Sigmoid colon (tissue), 7 donors: Measurements from ENCODE around the gene CRTC1. TPM values are rescaled to one million over a fixed set of nuclear protein-coding genes. Genes with fewer than 3 reads are reported as not detected.

ENCODE experiments used
- DNase-seq: peaks from one replicate; pipeline ENCODE4 v3.0.0-alpha.2; 2019
- H3K27ac ChIP-seq, 4 donors: fragments of 200-600 bp; sonication (generic); one replicate each; pipeline ENCODE4 v1.5.1; 2016 to 2019; ENCODE audit warnings: mild to moderate bottlenecking in 1 of 4
- H3K27me3 ChIP-seq, 3 donors: fragments of 200-600 bp; sonication (generic); one replicate each; pipeline ENCODE4 v1.5.1; 2019; ENCODE audit warnings: mild to moderate bottlenecking in 1 of 3
- H3K36me3 ChIP-seq, 4 donors: fragments of 200-600 bp; sonication (generic); one replicate each; pipeline ENCODE4 v1.5.1; 2016 to 2019
- H3K4me1 ChIP-seq, 4 donors: fragments of 200-600 bp; sonication (generic); one replicate each; pipeline ENCODE4 v1.5.1; 2017 to 2019
- H3K4me3 ChIP-seq, 4 donors: fragments of 200-600 bp; sonication (generic); one replicate each; pipeline ENCODE4 v1.5.1; 2017 to 2019; ENCODE audit warnings: mild to moderate bottlenecking in 2 of 4, moderate library complexity in 1 of 4
- H3K9me3 ChIP-seq, 4 donors: fragments of 200-600 bp in 3 of 4; sonication (generic) in 3 of 4; one replicate each; pipeline versions ENCODE4 v1.5.1 to v1.6.1; 2013 to 2019
- EP300 ChIP-seq, 4 donors: sonication (generic); formaldehyde crosslinking; IDR thresholded peaks; one replicate each; pipeline ENCODE4 v1.6.1; 2017; ENCODE audit warnings: antibody characterized with exemption in 4 of 4
- POLR2A ChIP-seq, 2 donors: fragments of 450-650 bp; IDR thresholded peaks; one replicate each; pipeline ENCODE4 v1.6.1; 2016; ENCODE audit warnings: antibody characterized with exemption in 2 of 2, mild to moderate bottlenecking in 2 of 2, moderate library complexity in 2 of 2
- POLR2AphosphoS5 ChIP-seq, 4 donors: sonication (generic); formaldehyde crosslinking; IDR thresholded peaks; one replicate each; pipeline ENCODE4 v1.6.1; 2017; ENCODE audit warnings: antibody characterized with exemption in 4 of 4
- WGBS, 2 donors: extraction: QIAGEN DNeasy Blood & Tissue Kit; methylation state at CpG; one replicate each; pipeline ENCODE4 v1.1.7; 2013; 5-methylcytosine and 5-hydroxymethylcytosine counted together
- intact Hi-C: fragments of 100-400 bp; cut with DNase I; formaldehyde crosslinking; loops from one replicate; pipeline ENCODE4 v1.15.1; 2023
- polyA plus RNA-seq, 3 donors: library from polyadenylated mRNA; stranded (reverse); fragments of 200-250 nt; gene quantifications; one replicate each; pipeline ENCODE4 v1.2.3, GENCODE V29; 2013
- total RNA-seq, 4 donors: library from RNA; depleted of rRNA; stranded (reverse); fragments of >200 nt; gene quantifications; one replicate each; pipeline ENCODE4 v1.1.0, GENCODE V29; 2016
- TF ChIP-seq, protein P1 (sequence below), 4 experiments: fragments of 450-650 bp in 3 of 4; fragments of 200-600 bp in 1 of 4; IDR thresholded peaks; one replicate each; pipeline ENCODE4 v1.5.1; 2016 to 2019; ENCODE audit warnings: antibody characterized with exemption in 4 of 4, mild to moderate bottlenecking in 3 of 4, moderate library complexity in 2 of 4
- donor health status: healthy with polysubstance abuse.
- donor health status: Bipolar disorder and iron deficiency.
- donor health status: healthy.

CRTC1 gene
- total and polyA plus RNA-seq, 7 donors: 2.5 to 8.9 (median 3.6) TPM

DNA sequence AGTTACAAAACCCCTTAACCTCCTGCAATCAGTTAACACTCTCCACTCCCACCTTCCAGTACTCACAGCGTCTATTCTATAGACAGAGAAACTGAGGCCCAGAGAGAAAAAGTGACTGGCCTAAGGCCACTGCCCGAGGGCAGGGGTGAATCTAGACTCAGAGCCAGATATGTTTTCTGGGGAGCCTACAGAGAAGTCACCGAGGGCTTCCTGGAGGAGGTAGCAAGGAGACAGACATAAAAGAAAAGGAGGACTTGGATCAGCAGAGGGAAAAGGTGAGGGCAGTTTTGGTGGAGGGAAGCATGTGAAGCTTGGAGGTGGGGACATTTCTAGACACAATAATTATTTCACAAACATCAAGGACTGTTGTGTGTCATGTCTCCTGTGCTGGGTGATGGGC, 109.2 kb downstream of the CRTC1 start:
- H3K36me3 ChIP-seq: no peaks in the 10 kb centered on the region
- H3K4me1 ChIP-seq: peaks cover 0 to 41% (median 36%) of the 10 kb centered on the region in 4 donors
- peaks cover 41 to 96% (median 69%) of the 10 kb centered on the region in 3 donors for H3K27me3 ChIP-seq
- intact Hi-C loops: no loop called here
- H3K27ac ChIP-seq: no peak overlapping the region
- H3K4me3 ChIP-seq: no peak overlapping the region
- no peak for DNase-seq
- TF ChIP-seq, protein P1, sequence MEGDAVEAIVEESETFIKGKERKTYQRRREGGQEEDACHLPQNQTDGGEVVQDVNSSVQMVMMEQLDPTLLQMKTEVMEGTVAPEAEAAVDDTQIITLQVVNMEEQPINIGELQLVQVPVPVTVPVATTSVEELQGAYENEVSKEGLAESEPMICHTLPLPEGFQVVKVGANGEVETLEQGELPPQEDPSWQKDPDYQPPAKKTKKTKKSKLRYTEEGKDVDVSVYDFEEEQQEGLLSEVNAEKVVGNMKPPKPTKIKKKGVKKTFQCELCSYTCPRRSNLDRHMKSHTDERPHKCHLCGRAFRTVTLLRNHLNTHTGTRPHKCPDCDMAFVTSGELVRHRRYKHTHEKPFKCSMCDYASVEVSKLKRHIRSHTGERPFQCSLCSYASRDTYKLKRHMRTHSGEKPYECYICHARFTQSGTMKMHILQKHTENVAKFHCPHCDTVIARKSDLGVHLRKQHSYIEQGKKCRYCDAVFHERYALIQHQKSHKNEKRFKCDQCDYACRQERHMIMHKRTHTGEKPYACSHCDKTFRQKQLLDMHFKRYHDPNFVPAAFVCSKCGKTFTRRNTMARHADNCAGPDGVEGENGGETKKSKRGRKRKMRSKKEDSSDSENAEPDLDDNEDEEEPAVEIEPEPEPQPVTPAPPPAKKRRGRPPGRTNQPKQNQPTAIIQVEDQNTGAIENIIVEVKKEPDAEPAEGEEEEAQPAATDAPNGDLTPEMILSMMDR (IDR thresholded peaks at IDR 0.05): no peak
- no peak for TF ChIP-seq POLR2A (IDR thresholded peaks at IDR 0.05)
- no peak for TF ChIP-seq EP300 (IDR thresholded peaks at IDR 0.05)
- no peak for TF ChIP-seq POLR2AphosphoS5 (IDR thresholded peaks at IDR 0.05)
- no peaks in the 10 kb centered on the region for H3K9me3 ChIP-seq
- 71 to 78% methylated on average over 3 of the region's 3 CpGs for whole genome bisulfite sequencing, 2 donors

DNA sequence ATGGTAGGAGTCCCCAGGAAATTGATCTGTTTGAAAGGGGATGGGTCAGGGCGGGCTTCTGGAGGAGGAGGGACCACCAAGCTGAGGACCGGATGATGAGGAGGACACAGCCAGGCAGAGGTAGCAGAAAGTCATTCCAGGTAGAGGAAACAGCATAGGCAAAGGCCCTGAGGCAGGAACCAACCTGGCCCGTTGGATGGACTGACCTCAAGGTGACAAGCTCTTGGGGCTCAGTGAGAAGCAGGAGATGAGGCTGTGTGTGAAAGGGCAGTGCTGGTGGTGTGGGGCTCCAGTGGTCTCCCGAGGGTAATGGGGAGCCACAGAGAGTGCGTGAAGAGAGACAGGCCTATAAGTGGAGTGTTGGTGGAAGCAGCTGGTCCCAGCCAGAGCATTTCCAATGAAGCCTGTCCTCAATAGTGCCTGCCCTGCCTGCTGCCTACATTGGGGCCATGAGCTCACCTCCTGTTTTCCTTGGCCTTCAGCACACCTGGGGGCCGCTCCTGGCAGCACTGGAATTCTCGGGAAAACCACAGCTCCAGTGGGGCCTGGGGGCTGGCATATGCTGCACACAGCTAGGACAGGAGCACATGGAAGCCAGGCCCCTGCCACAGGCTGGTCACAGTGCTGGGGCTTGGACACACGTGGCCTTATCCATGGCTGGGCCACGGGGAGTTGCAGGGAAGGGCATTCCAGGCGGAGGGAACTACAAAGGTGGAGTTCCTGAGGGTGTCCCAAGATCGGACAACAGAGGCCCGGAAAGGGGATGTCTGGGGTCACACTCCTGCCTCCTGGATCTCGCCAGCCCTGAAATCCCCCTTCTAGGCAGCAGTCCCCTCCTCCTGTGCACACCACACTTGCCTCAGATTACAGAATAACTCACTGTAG, 109.9 kb downstream of the CRTC1 start:
- no peak for DNase-seq
- Histone ChIP-seq H3K27ac (no peak overlapping the region), H3K9me3 (no peaks in the 10 kb centered on the region), H3K27me3 (peaks cover 34 to 96% (median 64%) of the 10 kb centered on the region in 3 donors), H3K4me3 (no peak overlapping the region), H3K4me1 (peaks cover 0 to 35% (median 30%) of the 10 kb centered on the region in 4 donors), H3K36me3 (no peaks in the 10 kb centered on the region)
- 75 to 83% methylated on average over 13 of the region's 13 CpGs for WGBS, 2 donors
- intact Hi-C loops: no loop called here
- no peak for TF ChIP-seq POLR2AphosphoS5 (IDR thresholded peaks at IDR 0.05)

DNA sequence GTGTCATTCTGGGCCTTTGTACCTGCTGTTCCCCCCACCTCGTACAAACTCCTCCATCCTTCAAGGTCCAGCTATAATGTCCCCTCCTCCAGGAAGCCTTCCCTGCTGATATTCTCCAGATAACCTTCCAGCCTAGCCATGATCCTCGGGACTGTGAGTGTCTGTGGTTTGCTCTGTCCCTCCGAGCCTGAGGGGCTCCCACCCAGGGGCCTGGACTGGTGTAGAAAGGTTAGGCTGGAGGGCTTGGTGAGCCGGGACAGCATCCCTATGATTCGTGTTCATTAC, 110.5 kb downstream of the CRTC1 start:
- intact Hi-C loops: no loop called here
- no peaks in the 10 kb centered on the region for H3K36me3 ChIP-seq
- 56 to 72% methylated on average over 5 of the region's 5 CpGs for WGBS, 2 donors

DNA sequence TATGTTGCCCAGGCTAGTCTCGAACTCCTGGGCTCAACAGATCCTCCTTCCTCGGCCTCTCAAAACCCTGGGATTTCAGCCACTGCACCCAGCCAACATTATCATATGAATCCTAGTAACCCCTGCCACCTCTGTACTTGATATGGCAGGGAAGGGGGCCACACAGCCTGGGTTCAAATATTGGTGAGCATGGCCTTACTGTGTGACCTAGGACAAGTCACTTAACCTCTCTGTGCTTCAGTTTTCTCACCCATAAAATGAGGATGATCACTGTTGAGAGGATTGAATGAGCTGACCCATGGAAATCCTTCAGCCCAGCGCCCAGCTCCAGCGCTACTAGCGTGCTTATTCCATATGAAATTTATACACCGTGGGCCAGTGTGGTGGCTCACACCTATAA, 111.2 kb downstream of the CRTC1 start:
- intact Hi-C loops: no loop called here
- peaks cover 0 to 22% (median 17%) of the 10 kb centered on the region in 4 donors for H3K4me1 ChIP-seq
- no peaks in the 10 kb centered on the region for H3K36me3 ChIP-seq
- 89 to 96% methylated on average over 6 of the region's 6 CpGs for WGBS, 2 donors
- no peak overlapping the region for H3K4me3 ChIP-seq
- peaks cover 26 to 96% (median 59%) of the 10 kb centered on the region in 3 donors for H3K27me3 ChIP-seq
- TF ChIP-seq EP300 (IDR thresholded peaks at IDR 0.05): no peak
- no peak for TF ChIP-seq POLR2AphosphoS5 (IDR thresholded peaks at IDR 0.05)
- TF ChIP-seq, protein P1 (IDR thresholded peaks at IDR 0.05): no peak
- TF ChIP-seq POLR2A (IDR thresholded peaks at IDR 0.05): no peak
- DNase-seq: no peak
- H3K27ac ChIP-seq: no peak overlapping the region
- no peaks in the 10 kb centered on the region for H3K9me3 ChIP-seq

More for the DNA sequence above, 110.5 kb downstream of the CRTC1 start:
- Histone ChIP-seq H3K4me1 (peaks cover 0 to 29% (median 25%) of the 10 kb centered on the region in 4 donors), H3K27me3 (peaks cover 32 to 96% (median 64%) of the 10 kb centered on the region in 3 donors), H3K9me3 (no peaks in the 10 kb centered on the region), H3K4me3 (no peak overlapping the region), H3K27ac (no peak overlapping the region)
- DNase-seq: no peak
- TF ChIP-seq, protein P1 (IDR thresholded peaks at IDR 0.05): no peak
- TF ChIP-seq EP300 (IDR thresholded peaks at IDR 0.05) (no peak), POLR2AphosphoS5 (IDR thresholded peaks at IDR 0.05) (no peak), POLR2A (IDR thresholded peaks at IDR 0.05) (no peak)

DNA sequence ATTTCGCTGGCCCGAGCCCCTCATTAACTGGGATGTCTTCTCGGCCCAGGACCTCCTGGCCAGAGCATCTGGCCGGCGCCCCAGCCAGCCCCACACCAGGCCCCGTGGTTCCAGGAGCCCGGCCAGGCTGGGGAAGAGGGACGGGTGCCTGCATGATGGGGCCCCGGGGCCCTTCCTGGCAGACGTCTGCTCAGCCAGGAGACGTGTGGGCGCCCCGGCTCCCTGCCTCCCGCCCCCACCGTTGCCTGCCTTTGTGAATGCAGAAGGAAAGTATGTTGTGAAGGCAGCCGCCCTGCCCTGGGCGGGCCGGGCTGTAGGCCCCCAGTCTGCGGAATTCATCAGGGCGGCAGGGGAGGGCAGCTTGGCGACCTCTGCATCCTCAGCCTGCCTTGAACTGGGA, 112.1 kb downstream of the CRTC1 start:
- 16 to 17% methylated on average over 21 of the region's 21 CpGs for WGBS, 2 donors
- peaks cover 18 to 91% (median 50%) of the 10 kb centered on the region in 3 donors for H3K27me3 ChIP-seq
- H3K4me3 ChIP-seq: no peak overlapping the region
- no peak for DNase-seq
- no peaks in the 10 kb centered on the region for H3K36me3 ChIP-seq
- TF ChIP-seq POLR2A (IDR thresholded peaks at IDR 0.05) (no peak), POLR2AphosphoS5 (IDR thresholded peaks at IDR 0.05) (no peak), EP300 (IDR thresholded peaks at IDR 0.05) (no peak)
- TF ChIP-seq, protein P1 (IDR thresholded peaks at IDR 0.05): no peak
- H3K4me1 ChIP-seq: peaks cover 0 to 14% (median 9%) of the 10 kb centered on the region in 4 donors
- H3K9me3 ChIP-seq: no peaks in the 10 kb centered on the region
- H3K27ac ChIP-seq: no peak overlapping the region
- intact Hi-C loops: no loop called here
